ENCODE results near the gene LRRK1.

DNA sequence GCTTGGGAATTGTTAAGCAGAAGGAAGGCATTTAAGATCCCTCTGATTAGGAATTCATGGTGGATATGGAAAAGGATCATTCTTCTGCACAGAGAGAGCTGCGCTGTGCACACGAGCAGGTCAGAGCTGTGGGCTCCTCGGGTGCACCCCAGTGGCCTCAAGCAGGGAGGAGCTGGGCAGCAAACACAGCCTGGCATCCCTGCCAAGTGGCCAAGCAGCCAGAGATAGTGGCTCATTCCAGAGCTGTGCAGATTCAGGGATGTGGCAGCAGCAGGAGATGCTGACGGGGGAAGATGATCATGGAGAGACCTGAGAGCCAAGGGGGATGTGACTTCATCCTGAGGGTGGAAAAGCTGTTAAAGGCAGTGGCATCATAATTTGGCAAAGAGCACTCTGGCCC is 55.9 kb downstream of the LRRK1 start:
- TF ChIP-seq, protein P1, sequence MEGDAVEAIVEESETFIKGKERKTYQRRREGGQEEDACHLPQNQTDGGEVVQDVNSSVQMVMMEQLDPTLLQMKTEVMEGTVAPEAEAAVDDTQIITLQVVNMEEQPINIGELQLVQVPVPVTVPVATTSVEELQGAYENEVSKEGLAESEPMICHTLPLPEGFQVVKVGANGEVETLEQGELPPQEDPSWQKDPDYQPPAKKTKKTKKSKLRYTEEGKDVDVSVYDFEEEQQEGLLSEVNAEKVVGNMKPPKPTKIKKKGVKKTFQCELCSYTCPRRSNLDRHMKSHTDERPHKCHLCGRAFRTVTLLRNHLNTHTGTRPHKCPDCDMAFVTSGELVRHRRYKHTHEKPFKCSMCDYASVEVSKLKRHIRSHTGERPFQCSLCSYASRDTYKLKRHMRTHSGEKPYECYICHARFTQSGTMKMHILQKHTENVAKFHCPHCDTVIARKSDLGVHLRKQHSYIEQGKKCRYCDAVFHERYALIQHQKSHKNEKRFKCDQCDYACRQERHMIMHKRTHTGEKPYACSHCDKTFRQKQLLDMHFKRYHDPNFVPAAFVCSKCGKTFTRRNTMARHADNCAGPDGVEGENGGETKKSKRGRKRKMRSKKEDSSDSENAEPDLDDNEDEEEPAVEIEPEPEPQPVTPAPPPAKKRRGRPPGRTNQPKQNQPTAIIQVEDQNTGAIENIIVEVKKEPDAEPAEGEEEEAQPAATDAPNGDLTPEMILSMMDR (IDR thresholded peaks at IDR 0.05): no peak
- TF ChIP-seq EP300 (IDR thresholded peaks at IDR 0.05; ENCODE audit: low read depth): no peak
- TF ChIP-seq POLR2A (IDR thresholded peaks at IDR 0.05): no peak

Measured in transverse colon (tissue), 3 donors.